SH-SY5Y (cell line): ENCODE measurements around the gene ARHGAP21.

Experiments used
- GATA2 ChIP-seq: IDR thresholded peaks from 2 replicates; pipeline ENCODE4 v1.6.1; 2011; ENCODE audit warnings: mild to moderate bottlenecking, low read depth, low read length
- GATA3 ChIP-seq: IDR thresholded peaks from 2 replicates; pipeline ENCODE4 v1.6.1; 2011; ENCODE audit warnings: low read depth, mild to moderate bottlenecking, low read length, moderate library complexity

GRCh38 chr10:24625778-24626177, 97.9 kb downstream of the ARHGAP21 start:
- TF ChIP-seq GATA3 (no peak), GATA2 (no peak)
